Heart left ventricle (tissue), 13 donors: ENCODE results near the gene DNM1L.

ENCODE experiments used
- CTCF ChIP-seq, 12 donors: fragments of 200-600 bp; sonication (generic) in 4 of 12; IDR thresholded peaks; one replicate each; pipeline versions ENCODE4 v1.5.0 to v1.8.0; 2018 to 2022; ENCODE audit warnings: antibody characterized with exemption in 12 of 12, mild to moderate bottlenecking in 5 of 12
- POLR2A ChIP-seq, 2 donors: fragments of 450-650 bp; IDR thresholded peaks; one replicate each; pipeline ENCODE4 v1.6.1; 2017; ENCODE audit warnings: antibody characterized with exemption in 2 of 2, mild to moderate bottlenecking in 2 of 2, moderate library complexity in 2 of 2
- donor health status: ischemic (EF 13 %, LVEDD 7.1; RV severe dilation, severe dysfunction).
- donor health status: DM: no; HTN: yes; CAD: no.
- donor health status: DM: no; HTN: no; CAD: no.
- donor health status: ischemic (EF 25% LVEDD 6.9; RV normal size, moderate dysfunction).
- donor health status: ischemic (EF 25% LVEDD 5.7; RV mildly dilated, moderate dysfunction).
- donor health status: ischemic (EF 35%, LVEDD 5.7; RV mildly dilated, moderate dysfunction).
- donor health status: nonischemic (EF 11% LVEDD 7.7; RV severe dilation, severe dysfunction).
- donor health status: DM: yes; HTN: yes; CAD: no.
- donor health status: PGD.
- donor health status: ischemic (EF 29% LVEDD 5.4; RV normal size, mild dysfunction).
- donor health status: nonischemic (EF 23%, LVEDD 6.1; RV moderate dilation, normal function).

GRCh38 chr12:32705783-32706182 lies 26.7 kb downstream of the DNM1L start:
- TF ChIP-seq CTCF (IDR thresholded peaks at IDR 0.05) (no peak), POLR2A (IDR thresholded peaks at IDR 0.05) (no peak)
